ENCODE measurements around the gene MREG. TPM values are rescaled to one million over a fixed set of nuclear protein-coding genes. Genes with fewer than 3 reads are reported as not detected.
A peak's percentile ranks its signal among the peaks of the same experiment; 100 is the strongest.
"Not testable (repeated sequence)": the region's sequence is repeated elsewhere in the genome, so short reads cannot be mapped to it uniquely, and the experiment has no call there.

The MREG gene
- polyA plus RNA-seq, 4 donors: 1.9 to 8.7 (median 4.9) TPM

- no peak overlapping the region for H3K27ac ChIP-seq (ENCODE audit: low read depth in 1 of 3, low read length in 2 of 3)
- no peaks in the 10 kb centered on the region for H3K4me1 ChIP-seq (ENCODE audit: control insufficient read depth in 3 of 3, insufficient read depth in 2 of 3, low read depth in 1 of 3, low read length in 2 of 3)
- DNase-seq: no peak
- H3K27me3 ChIP-seq (ENCODE audit: control insufficient read depth in 3 of 3, insufficient read depth in 3 of 3, low read length in 3 of 3): no peaks in the 10 kb centered on the region
- no peaks in the 10 kb centered on the region for H3K9me3 ChIP-seq (ENCODE audit: control insufficient read depth in 2 of 2, insufficient read depth in 1 of 2, low read depth in 1 of 2, low read length in 1 of 2)
- no peak for FAIRE-seq
- no peak overlapping the region for H3K4me3 ChIP-seq (ENCODE audit: low read depth in 1 of 3, low read length in 3 of 3)
- 53 to 68% (median 60%) methylated on average over 1 of the region's 1 CpG for WGBS, 3 donors
- peaks cover 0 to 2% (median 0%) of the 10 kb centered on the region in 3 donors for H3K36me3 ChIP-seq (ENCODE audit: control insufficient read depth in 3 of 3, insufficient read depth in 2 of 3, low read depth in 1 of 3, low read length in 3 of 3)
These were observed 3.2 kb upstream of the MREG start for GRCh38 chr2:216016581-216016980.

- Histone ChIP-seq H3K27ac (ENCODE audit: low read depth in 1 of 3, low read length in 2 of 3) (peak overlapping the region in 2 of 3 donors; percentile 12 to 45), H3K36me3 (ENCODE audit: control insufficient read depth in 3 of 3, insufficient read depth in 2 of 3, low read depth in 1 of 3, low read length in 3 of 3) (peaks cover 0 to 2% (median 0%) of the 10 kb centered on the region in 3 donors), H3K9me3 (ENCODE audit: control insufficient read depth in 2 of 2, insufficient read depth in 1 of 2, low read depth in 1 of 2, low read length in 1 of 2) (no peaks in the 10 kb centered on the region), H3K4me1 (ENCODE audit: control insufficient read depth in 3 of 3, insufficient read depth in 2 of 3, low read depth in 1 of 3, low read length in 2 of 3) (no peaks in the 10 kb centered on the region), H3K27me3 (ENCODE audit: control insufficient read depth in 3 of 3, insufficient read depth in 3 of 3, low read length in 3 of 3) (no peaks in the 10 kb centered on the region), H3K4me3 (ENCODE audit: low read depth in 1 of 3, low read length in 3 of 3) (no peak overlapping the region)
- DNase-seq: peak; percentile 12 to 25
- 64 to 86% (median 75%) methylated on average over 5 of the region's 5 CpGs for WGBS, 3 donors
- no peak for FAIRE-seq
These were observed 2.5 kb upstream of the MREG start for GRCh38 chr2:216015722-216016464.

GRCh38 chr2:216014986-216015385 lies 1.6 kb upstream of the MREG start:
- DNase-seq (no peak), FAIRE-seq (no peak)
- Histone ChIP-seq H3K36me3 (ENCODE audit: control insufficient read depth in 3 of 3, insufficient read depth in 2 of 3, low read depth in 1 of 3, low read length in 3 of 3) (peaks cover 0 to 2% (median 0%) of the 10 kb centered on the region in 3 donors), H3K4me3 (ENCODE audit: low read depth in 1 of 3, low read length in 3 of 3) (no peak overlapping the region), H3K27ac (ENCODE audit: low read depth in 1 of 3, low read length in 2 of 3) (no peak overlapping the region), H3K9me3 (ENCODE audit: control insufficient read depth in 2 of 2, insufficient read depth in 1 of 2, low read depth in 1 of 2, low read length in 1 of 2) (no peaks in the 10 kb centered on the region), H3K27me3 (ENCODE audit: control insufficient read depth in 3 of 3, insufficient read depth in 3 of 3, low read length in 3 of 3) (no peaks in the 10 kb centered on the region), H3K4me1 (ENCODE audit: control insufficient read depth in 3 of 3, insufficient read depth in 2 of 3, low read depth in 1 of 3, low read length in 2 of 3) (no peaks in the 10 kb centered on the region)
- WGBS, 3 donors: 93 to 95% (median 93%) methylated on average over 23 of the region's 23 CpGs

GRCh38 chr2:216014006-216014405 lies 655 bp upstream of the MREG start:
- no peak overlapping the region for H3K27ac ChIP-seq (ENCODE audit: low read depth in 1 of 3, low read length in 2 of 3)
- 88 to 95% (median 91%) methylated on average over 8 of the region's 8 CpGs for WGBS, 3 donors
- no peak overlapping the region for H3K4me3 ChIP-seq (ENCODE audit: low read depth in 1 of 3, low read length in 3 of 3)
- DNase-seq: no peak
- H3K9me3 ChIP-seq (ENCODE audit: control insufficient read depth in 2 of 2, insufficient read depth in 1 of 2, low read depth in 1 of 2, low read length in 1 of 2): no peaks in the 10 kb centered on the region
- no peaks in the 10 kb centered on the region for H3K27me3 ChIP-seq (ENCODE audit: control insufficient read depth in 3 of 3, insufficient read depth in 3 of 3, low read length in 3 of 3)
- peaks cover 0 to 2% (median 0%) of the 10 kb centered on the region in 3 donors for H3K36me3 ChIP-seq (ENCODE audit: control insufficient read depth in 3 of 3, insufficient read depth in 2 of 3, low read depth in 1 of 3, low read length in 3 of 3)
- no peaks in the 10 kb centered on the region for H3K4me1 ChIP-seq (ENCODE audit: control insufficient read depth in 3 of 3, insufficient read depth in 2 of 3, low read depth in 1 of 3, low read length in 2 of 3)
- no peak for FAIRE-seq

- Histone ChIP-seq H3K4me3 (ENCODE audit: low read depth in 1 of 3, low read length in 3 of 3) (peak overlapping the region; percentile 75 to 86 (median 79)), H3K4me1 (ENCODE audit: control insufficient read depth in 3 of 3, insufficient read depth in 2 of 3, low read depth in 1 of 3, low read length in 2 of 3) (no peaks in the 10 kb centered on the region), H3K36me3 (ENCODE audit: control insufficient read depth in 3 of 3, insufficient read depth in 2 of 3, low read depth in 1 of 3, low read length in 3 of 3) (peaks cover 0 to 2% (median 0%) of the 10 kb centered on the region in 3 donors), H3K9me3 (ENCODE audit: control insufficient read depth in 2 of 2, insufficient read depth in 1 of 2, low read depth in 1 of 2, low read length in 1 of 2) (no peaks in the 10 kb centered on the region), H3K27ac (ENCODE audit: low read depth in 1 of 3, low read length in 2 of 3) (peak overlapping the region in 1 of 3 donors; percentile 59), H3K27me3 (ENCODE audit: control insufficient read depth in 3 of 3, insufficient read depth in 3 of 3, low read length in 3 of 3) (no peaks in the 10 kb centered on the region)
- DNase-seq: peak in 1 of 2 donors; percentile 17
- FAIRE-seq: no peak
- 4 to 9% (median 6%) methylated on average over 6 of the region's 6 CpGs for WGBS, 3 donors
These were observed 596 bp downstream of the MREG start for GRCh38 chr2:216012830-216013079.

- Histone ChIP-seq H3K4me3 (ENCODE audit: low read depth in 1 of 3, low read length in 3 of 3) (peak overlapping the region in 1 of 3 donors; percentile 75), H3K36me3 (ENCODE audit: control insufficient read depth in 3 of 3, insufficient read depth in 2 of 3, low read depth in 1 of 3, low read length in 3 of 3) (no peaks in the 10 kb centered on the region), H3K9me3 (ENCODE audit: control insufficient read depth in 2 of 2, insufficient read depth in 1 of 2, low read depth in 1 of 2, low read length in 1 of 2) (no peaks in the 10 kb centered on the region), H3K27ac (ENCODE audit: low read depth in 1 of 3, low read length in 2 of 3) (peak overlapping the region in 1 of 3 donors; percentile 59), H3K4me1 (ENCODE audit: control insufficient read depth in 3 of 3, insufficient read depth in 2 of 3, low read depth in 1 of 3, low read length in 2 of 3) (no peaks in the 10 kb centered on the region), H3K27me3 (ENCODE audit: control insufficient read depth in 3 of 3, insufficient read depth in 3 of 3, low read length in 3 of 3) (no peaks in the 10 kb centered on the region)
- FAIRE-seq (no peak), DNase-seq (peak; percentile 46 to 72)
- WGBS, 3 donors: 10 to 28% (median 19%) methylated on average over 6 of the region's 6 CpGs
These were observed 1.1 kb downstream of the MREG start for GRCh38 chr2:216012133-216012829.

- not testable (repeated sequence) for H3K4me1 ChIP-seq (ENCODE audit: control insufficient read depth in 3 of 3, insufficient read depth in 2 of 3, low read depth in 1 of 3, low read length in 2 of 3); H3K27ac ChIP-seq (ENCODE audit: low read depth in 1 of 3, low read length in 2 of 3); H3K9me3 ChIP-seq (ENCODE audit: control insufficient read depth in 2 of 2, insufficient read depth in 1 of 2, low read depth in 1 of 2, low read length in 1 of 2); H3K36me3 ChIP-seq (ENCODE audit: control insufficient read depth in 3 of 3, insufficient read depth in 2 of 3, low read depth in 1 of 3, low read length in 3 of 3); H3K4me3 ChIP-seq (ENCODE audit: low read depth in 1 of 3, low read length in 3 of 3); DNase-seq; FAIRE-seq; H3K27me3 ChIP-seq (ENCODE audit: control insufficient read depth in 3 of 3, insufficient read depth in 3 of 3, low read length in 3 of 3)
- 88 to 91% (median 90%) methylated on average over 2 of the region's 2 CpGs for WGBS, 3 donors
These were observed 4.1 kb downstream of the MREG start for GRCh38 chr2:216009215-216009614.

GRCh38 chr2:216008387-216008786 lies 5.0 kb downstream of the MREG start:
- Histone ChIP-seq H3K27ac (ENCODE audit: low read depth in 1 of 3, low read length in 2 of 3) (no peak overlapping the region), H3K27me3 (ENCODE audit: control insufficient read depth in 3 of 3, insufficient read depth in 3 of 3, low read length in 3 of 3) (no peaks in the 10 kb centered on the region), H3K4me3 (ENCODE audit: low read depth in 1 of 3, low read length in 3 of 3) (no peak overlapping the region), H3K9me3 (ENCODE audit: control insufficient read depth in 2 of 2, insufficient read depth in 1 of 2, low read depth in 1 of 2, low read length in 1 of 2) (no peaks in the 10 kb centered on the region), H3K4me1 (ENCODE audit: control insufficient read depth in 3 of 3, insufficient read depth in 2 of 3, low read depth in 1 of 3, low read length in 2 of 3) (no peaks in the 10 kb centered on the region), H3K36me3 (ENCODE audit: control insufficient read depth in 3 of 3, insufficient read depth in 2 of 3, low read depth in 1 of 3, low read length in 3 of 3) (peaks cover 0 to 5% (median 0%) of the 10 kb centered on the region in 3 donors)
- DNase-seq: no peak
- 81 to 87% (median 84%) methylated on average over 3 of the region's 3 CpGs for WGBS, 3 donors
- FAIRE-seq: no peak

Measured in small intestine (tissue), 7 donors.